Stimulated activated CD4-positive, alpha-beta T cell treated with anti-CD3 and anti-CD28 coated beads, TNF-alpha, amount 100 ng/mL, for 48 hours (primary cell): Measurements from ENCODE around the gene AHSP.
"Not testable (repeated sequence)": the region's sequence is repeated elsewhere in the genome, so short reads cannot be mapped to it uniquely, and the experiment has no call there.

Source experiments
- DNase-seq, 3 donors: peaks; one replicate each; pipeline ENCODE4 v3.0.0-alpha.2; 2020; ENCODE audit warnings: low read depth in 3 of 3

AHSP gene, protein sequence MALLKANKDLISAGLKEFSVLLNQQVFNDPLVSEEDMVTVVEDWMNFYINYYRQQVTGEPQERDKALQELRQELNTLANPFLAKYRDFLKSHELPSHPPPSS

GRCh38 chr16:31527734-31528274 is at the start of gene AHSP:
Gene AHSP (plus strand): TSS chr16:31527900. CDS start chr16:31528140, 240 bp downstream.
- no peak for DNase-seq

DNA sequence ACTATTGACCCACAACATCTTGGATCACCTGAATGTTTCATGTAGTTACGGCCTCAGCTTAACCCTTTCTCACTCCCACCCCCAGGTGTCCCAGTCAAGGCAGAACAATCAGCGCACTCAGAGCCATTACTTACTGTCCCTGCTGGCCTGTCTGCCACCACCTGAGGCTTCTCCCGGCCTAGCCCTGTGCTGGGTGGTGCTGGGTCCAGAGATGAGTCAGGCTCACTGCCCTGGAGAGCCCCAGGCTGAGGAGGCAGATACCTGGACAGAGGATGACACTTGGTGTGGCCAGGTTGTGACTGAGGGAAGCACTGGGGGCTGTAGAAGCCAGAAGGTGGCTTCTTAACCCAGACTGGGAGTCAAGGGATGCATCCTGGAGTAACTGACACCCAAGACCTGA is 48.7 kb upstream of the AHSP start:
- no peak for DNase-seq

GRCh38 chr16:31479751-31480150 is 47.9 kb upstream of the AHSP start:
- no peak for DNase-seq

DNA sequence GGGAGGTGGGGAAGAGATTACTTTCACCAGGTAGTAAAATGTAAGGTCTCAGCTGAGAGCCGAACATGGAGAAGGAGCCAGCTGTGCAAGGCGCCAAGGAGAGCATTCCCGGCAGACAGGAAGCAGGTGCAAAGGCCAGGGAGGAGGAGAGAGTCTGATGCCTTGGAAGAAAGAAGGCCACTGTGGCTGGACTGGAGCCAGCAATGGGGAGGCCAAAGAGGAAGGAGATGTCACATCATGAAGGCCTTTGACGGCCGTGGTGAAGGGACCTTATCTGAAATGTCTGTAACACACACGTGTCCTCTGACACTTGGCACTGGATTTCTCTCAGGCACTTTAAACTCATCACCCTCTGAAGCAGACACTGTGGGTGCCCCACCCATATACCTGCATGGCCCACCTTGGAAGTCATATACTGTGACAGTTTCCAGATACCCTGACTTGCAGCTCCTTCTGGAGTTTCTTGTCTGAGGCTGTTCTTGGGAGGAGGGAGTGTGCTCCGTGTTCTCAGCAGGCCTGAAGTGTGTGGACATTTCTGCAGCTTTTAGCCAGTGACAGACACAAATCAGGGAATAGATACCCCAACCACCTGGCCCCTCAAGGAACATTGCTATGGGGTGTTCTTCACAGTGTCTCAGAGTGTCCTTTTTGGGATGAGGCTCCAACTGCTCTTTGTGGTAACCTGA is 46.7 kb upstream of the AHSP start:
- DNase-seq: no peak

DNA sequence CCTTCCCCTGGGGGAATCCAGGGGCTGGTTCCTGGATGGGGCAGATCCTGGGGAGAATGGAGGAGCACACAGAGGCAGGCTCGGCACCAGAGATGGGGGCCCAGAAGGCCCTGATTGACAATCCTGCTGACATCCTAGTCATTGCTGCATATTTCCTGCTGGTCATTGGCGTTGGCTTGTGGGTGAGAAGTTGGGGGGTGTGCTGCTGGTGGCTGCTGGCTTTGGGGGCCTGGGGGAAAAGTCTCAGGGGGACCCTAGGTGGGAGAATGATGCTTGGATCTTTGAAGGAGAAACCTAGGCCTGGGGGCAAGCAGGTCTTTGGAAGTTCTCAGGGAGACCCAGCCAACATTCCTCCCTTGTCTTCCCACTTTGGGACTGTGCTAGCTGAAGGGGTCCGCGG is 44.6 kb upstream of the AHSP start, which contains the start of gene SLC5A2:
SLC5A2 (plus strand) TSS at position 43 of the 400 bp plus-strand sequence; CDS start at position 57, 14 bp downstream.
- DNase-seq: no peak

DNA sequence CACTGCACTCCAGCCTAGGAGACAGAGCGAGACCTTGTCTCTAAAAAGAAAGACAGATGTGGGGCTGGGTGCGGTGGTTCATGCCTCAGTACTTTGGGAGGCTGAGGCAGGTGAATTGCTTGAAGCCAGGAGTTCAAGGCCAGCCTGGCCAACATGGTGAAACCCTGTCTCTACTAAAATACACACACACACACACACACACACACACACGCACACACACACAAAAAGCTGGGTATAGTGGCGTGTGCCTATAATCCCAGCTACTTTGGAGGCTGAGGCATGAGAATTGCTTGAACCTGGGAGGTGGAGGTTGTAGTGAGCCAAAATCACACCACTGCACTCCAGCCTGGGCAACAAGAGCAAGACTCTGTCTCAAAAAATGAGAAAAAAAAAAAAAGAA is 43.7 kb upstream of the AHSP start:
- not testable (repeated sequence) for DNase-seq

GRCh38 chr16:31484491-31485171 is 43.1 kb upstream of the AHSP start:
- DNase-seq: no peak

DNA sequence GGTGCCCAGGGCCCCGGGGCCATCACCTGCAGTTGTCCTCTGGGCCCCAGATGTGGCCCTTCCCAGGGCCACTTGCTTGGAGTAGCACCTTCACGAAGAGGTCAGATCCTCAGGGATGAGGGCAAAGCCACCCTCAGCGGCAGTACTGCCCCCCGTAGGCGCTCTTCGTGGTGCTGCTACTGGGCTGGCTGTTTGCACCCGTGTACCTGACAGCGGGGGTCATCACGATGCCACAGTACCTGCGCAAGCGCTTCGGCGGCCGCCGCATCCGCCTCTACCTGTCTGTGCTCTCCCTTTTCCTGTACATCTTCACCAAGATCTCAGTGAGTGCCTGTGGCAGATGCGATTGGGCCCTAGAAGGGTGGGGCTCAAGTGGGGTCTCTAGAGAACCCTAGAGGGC is 42.1 kb upstream of the AHSP start:
- DNase-seq: no peak

DNA sequence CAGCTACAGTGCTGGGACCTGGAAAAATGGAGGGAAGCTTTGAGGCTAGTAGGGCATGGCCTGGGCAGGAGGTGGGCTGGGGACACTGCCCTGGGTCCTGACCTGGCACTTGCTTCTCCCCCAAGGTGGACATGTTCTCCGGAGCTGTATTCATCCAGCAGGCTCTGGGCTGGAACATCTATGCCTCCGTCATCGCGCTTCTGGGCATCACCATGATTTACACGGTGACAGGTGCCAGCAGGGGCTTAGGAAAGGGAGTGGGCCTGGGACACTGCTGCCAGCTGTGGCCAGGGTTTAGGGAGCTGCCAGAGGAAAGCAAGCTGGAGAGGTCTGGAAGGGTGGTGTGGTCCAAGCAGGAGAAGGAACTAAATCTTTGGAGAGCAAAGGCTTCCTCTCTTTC is 41.7 kb upstream of the AHSP start:
- DNase-seq: no peak

- no peak for DNase-seq
Measured at GRCh38 chr16:31487071-31487719, 40.5 kb upstream of the AHSP start.

DNA sequence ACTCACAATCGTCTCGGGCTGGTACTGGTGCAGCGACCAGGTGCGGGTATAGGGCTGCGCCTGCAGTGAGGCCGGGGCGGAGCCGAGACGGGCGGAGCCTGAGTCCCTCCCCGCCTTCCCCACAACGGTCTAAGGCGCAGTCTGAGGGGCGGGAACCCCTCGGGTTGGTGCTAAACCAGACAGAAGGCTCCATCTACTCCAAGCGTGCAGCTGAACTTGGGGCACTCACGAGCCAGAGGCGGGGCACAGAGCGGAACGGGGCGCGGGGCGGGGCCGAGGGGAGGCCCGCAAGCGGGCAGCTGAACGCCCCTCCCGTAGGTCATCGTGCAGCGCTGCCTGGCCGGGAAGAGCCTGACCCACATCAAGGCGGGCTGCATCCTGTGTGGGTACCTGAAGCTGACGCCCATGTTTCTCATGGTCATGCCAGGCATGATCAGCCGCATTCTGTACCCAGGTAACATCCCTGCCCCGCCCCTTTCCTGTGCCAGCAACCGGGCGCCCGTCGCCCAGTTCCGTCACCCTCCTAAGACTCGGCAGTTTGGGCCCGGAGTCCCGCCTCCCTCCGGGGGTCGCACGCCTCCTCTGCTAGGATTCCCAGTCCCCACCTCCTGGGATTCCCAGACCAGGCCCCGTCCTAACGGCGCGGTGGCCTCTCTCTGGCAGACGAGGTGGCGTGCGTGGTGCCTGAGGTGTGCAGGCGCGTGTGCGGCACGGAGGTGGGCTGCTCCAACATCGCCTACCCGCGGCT is 39.8 kb upstream of the AHSP start:
- peak in 1 of 3 donors; percentile 54 for DNase-seq

- no peak for DNase-seq
Measured at GRCh38 chr16:31488468-31489297, 39.0 kb upstream of the AHSP start.

GRCh38 chr16:31489298-31489564 is 38.5 kb upstream of the AHSP start:
- no peak for DNase-seq

GRCh38 chr16:31489616-31490584 is 37.8 kb upstream of the AHSP start:
- no peak for DNase-seq

GRCh38 chr16:31491778-31492418 is 35.8 kb upstream of the AHSP start:
- no peak for DNase-seq

GRCh38 chr16:31493506-31494125 is 34.1 kb upstream of the AHSP start:
- DNase-seq: no peak

DNA sequence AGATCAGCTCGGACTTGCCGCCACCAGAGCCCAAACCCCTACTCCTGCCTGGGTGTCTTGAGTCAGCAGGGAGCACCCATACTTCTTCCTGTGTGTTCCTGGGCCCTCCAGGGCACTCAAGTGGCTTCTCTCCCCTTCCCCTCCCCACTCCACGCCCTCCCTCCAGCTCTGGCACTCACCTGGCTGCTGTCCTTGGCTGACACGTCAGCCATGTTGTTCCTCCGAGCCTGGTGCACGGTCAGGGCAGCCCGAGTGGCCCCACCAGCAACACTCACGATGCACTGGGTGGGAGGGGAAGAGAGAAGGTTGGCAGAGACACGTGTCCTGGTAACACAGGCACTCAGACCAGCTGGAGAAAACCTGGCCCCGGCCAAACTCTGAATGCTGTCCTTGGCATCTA is 31.0 kb upstream of the AHSP start:
- DNase-seq: no peak

DNA sequence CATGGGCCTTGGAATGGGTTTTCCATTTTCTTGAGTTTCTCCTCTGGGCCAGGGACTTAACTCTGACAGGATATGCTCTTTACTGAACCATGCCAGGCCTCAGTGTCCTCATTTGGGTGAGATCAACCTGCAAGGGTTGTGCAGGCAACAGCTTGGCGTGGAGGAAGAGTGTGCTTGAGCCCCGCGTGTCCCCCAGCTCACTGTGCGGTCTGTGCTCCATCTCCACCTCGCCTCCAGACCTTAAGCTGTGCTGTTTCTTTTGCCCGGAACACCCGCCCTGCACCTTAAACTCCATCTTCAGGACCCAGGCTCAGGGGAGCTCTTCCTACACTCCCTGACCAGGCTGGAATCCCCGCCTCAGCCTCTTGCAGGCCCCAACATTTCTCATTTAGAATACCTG is 29.2 kb upstream of the AHSP start:
- DNase-seq: no peak

GRCh38 chr16:31499928-31500327 is 27.8 kb upstream of the AHSP start:
- DNase-seq: no peak
